Stimulated activated CD4-positive, alpha-beta T cell treated with anti-CD3 and anti-CD28 coated beads, Interleukin-15, amount 100 ng/mL, for 24 hours (primary cell): Measurements from ENCODE around the gene HORMAD2.
"Not testable (repeated sequence)": the region's sequence is repeated elsewhere in the genome, so short reads cannot be mapped to it uniquely, and the experiment has no call there.

Experiments used
- DNase-seq: peaks from one replicate; pipeline ENCODE4 v3.0.0-alpha.2; 2020

The HORMAD2 gene

DNA sequence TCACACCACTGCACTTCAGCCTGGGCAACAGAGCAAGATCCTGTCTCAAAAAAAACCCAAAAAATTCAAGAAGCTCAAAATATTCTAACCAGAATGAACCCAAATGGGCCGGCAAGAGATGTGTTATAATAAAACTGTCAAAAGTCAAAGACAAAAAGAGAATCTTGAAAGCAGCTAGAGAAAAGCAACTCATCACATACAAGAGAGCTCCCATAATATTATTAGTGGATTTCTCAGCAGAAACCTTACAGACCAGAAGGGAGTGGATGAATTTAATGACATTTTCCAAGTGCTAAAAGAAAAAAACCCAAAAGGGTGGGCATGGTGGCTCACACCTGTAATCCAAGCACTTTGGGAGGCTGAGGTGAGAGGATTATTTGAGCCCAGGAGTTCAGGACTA is 22.9 kb upstream of the HORMAD2 start:
- no peak for DNase-seq

GRCh38 chr22:30059346-30060020 is 20.8 kb upstream of the HORMAD2 start:
- DNase-seq, result not testable (repeated sequence)

DNA sequence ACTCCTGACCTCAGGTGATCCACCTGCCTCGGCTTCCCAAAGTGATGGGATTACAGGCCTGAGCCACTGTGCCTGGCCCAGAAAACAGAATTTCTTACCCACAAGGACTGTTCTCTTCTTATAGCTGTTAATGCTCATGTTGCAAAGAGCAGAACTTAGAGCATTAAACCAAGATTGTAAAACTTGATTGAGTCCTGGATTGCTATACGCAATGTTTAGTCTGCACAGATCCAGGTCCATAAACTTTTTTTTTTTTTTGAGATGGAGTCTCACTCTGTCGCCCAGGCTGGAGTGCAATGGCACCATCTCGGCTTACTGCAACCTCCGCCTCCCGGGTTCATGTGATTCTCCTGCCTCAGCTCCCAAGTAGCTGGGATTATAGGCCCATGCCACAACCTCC is 19.2 kb upstream of the HORMAD2 start:
- not testable (repeated sequence) for DNase-seq

GRCh38 chr22:30062259-30062658 is 18.0 kb upstream of the HORMAD2 start:
- no peak for DNase-seq

GRCh38 chr22:30062950-30063349 is 17.3 kb upstream of the HORMAD2 start:
- no peak for DNase-seq

DNA sequence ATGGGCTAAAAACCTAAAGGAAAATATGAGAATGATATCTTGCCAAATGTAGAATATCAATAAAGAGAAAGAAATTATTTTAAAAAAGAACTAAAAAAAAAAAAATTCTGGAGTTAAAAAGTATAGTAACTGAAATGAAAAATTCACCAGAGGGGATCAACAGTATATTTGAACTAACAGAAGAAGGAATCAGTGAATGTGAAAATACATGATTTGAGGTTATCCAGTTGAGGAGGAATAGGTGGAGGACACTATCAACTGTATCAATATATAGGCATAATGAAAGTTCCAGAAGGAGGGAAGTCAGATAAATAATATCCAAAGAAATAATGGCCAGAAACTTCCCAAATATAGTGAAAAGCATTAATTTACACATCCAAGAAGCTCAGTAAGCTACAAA is 16.1 kb upstream of the HORMAD2 start:
- no peak for DNase-seq

- DNase-seq, result no peak
Measured at GRCh38 chr22:30073743-30074142, 6.5 kb upstream of the HORMAD2 start.

- DNase-seq, result no peak
Measured at GRCh38 chr22:30074147-30074546, 6.1 kb upstream of the HORMAD2 start.

GRCh38 chr22:30074994-30075393 is 5.3 kb upstream of the HORMAD2 start:
- DNase-seq, result no peak

- no peak for DNase-seq
Measured at GRCh38 chr22:30077279-30077880, 2.9 kb upstream of the HORMAD2 start.

- peak; percentile 38 for DNase-seq
Measured at GRCh38 chr22:30078320-30079311, 1.6 kb upstream of the HORMAD2 start.

GRCh38 chr22:30080805-30081204 is 541 bp downstream of the HORMAD2 start:
- DNase-seq, result no peak

- DNase-seq, result no peak
Measured at GRCh38 chr22:30086496-30086895, 6.2 kb downstream of the HORMAD2 start.

GRCh38 chr22:30087037-30087436 is 6.8 kb downstream of the HORMAD2 start:
- not testable (repeated sequence) for DNase-seq

DNA sequence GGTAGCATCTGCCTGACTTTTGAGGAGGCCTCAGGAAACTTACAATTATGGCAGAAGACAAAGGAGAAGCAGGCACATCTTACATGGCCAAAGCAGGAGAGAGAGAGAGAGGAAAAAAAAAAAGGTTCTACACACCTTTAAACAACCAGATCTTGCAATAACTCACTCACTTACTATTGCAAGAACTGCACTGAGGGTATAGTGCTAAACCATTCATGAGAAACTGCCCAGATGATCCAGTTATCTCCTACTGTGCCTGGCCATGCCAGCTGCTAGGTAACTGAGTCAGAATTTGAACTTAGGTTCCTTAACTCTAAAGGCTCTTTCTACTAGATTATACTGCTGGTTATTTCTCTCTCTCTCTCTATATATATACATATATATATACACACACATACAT is 7.3 kb downstream of the HORMAD2 start:
- DNase-seq, result no peak

DNA sequence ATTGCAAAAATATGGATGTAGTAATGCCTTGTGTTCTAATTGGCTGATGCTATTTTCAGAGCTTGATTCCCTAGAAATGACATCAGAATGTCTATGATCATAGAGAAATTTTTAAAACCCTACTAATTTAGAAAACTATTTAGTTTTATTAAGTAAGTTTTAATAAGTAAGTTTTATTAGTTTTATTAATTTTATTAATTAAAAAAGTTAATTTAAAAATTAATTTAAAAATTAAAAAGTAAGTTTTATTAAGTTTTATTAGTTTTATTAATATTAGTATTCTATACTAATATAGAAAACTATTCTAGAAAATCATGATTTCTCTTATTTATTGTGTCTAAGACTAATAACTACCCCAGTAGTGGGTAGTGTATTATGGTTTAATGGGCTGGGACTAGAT is 8.2 kb downstream of the HORMAD2 start:
- no peak for DNase-seq

DNA sequence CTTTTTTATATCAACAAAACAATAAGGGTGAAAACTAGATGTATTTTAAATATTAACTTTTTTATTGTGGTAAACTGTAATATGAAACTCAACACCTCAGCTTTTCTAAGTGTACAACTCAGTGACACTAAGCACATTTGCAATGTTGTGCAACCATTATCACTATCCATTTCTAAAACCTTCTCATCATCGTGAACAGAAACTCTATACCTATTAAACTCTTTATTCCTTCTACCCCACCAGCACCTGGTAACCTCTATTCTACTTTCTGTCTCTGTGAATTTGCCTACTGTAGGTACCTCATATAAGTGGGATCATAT is 9.4 kb downstream of the HORMAD2 start:
- DNase-seq, result no peak

DNA sequence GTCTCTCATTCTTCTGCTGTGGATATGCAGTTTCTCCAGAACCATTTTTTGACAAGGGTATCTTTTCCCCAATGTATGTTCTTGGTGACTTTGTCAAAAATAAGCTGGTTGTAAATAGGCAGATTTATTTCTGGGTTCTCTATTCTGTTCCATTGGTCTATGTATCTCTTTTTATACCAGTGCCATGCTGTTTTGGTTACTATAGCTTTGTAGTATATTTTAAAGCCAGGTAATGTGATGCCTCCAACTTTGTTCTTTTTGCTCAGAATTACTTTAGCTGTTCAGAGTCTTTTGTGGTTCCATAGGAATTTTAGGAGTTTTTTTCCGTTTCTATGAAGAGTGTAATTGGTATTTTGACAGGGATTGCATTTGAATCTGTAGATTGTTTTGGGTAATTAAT is 12.4 kb downstream of the HORMAD2 start:
- DNase-seq, result no peak

- no peak for DNase-seq
Measured at GRCh38 chr22:30094804-30095203, 14.5 kb downstream of the HORMAD2 start.

GRCh38 chr22:30097861-30098260 is 17.6 kb downstream of the HORMAD2 start:
- no peak for DNase-seq

DNA sequence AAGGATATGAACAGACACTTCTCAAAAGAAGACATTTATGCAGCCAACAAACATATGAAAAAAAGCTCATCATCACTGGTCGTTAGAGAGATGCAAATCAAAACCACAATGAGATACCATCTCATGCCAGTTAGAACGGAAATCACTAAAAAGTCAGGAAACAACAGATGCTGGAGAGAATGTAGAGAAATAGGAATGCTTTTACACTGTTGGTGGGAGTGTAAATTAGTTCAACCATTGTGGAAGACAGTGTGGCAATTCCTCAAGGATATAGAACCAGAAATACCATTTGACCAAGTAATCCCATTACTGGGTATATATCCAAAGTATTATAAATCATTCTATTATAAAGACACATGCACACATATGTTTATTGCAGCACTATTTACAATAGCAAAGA is 20.5 kb downstream of the HORMAD2 start:
- not testable (repeated sequence) for DNase-seq

DNA sequence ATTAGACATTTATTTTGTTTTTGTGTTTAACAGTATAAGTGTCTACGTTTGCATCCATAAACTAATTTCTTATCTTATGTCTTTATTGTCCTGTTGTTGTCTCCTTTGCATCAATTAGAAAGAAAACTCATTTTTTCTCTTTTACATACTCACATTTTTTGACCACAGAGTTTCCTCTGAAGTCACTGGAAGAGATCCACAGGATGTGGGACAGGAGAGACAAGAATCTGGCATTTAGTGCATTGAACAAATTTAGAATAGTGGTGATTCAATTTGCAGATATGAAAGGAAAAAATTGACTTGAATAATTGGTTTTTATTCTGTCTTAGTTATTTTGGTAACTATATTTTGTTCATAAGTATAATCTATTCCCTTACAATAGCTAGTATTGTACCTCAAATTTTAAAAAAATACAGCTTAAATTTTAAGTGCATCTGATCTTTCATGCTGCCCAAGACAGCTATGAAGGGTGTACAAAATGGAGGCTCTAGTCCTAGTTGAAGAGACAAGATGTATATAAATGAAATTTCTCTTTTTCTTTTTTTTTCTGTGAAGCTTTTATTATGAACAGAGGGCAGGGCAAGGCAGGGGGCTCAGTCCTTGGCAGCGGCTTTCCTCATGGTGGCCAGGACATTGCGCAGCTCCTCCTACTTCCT is 24.4 kb downstream of the HORMAD2 start:
- no peak for DNase-seq

- no peak for DNase-seq
Measured at GRCh38 chr22:30105483-30105882, 25.2 kb downstream of the HORMAD2 start.
